GM21423 (cell line): ENCODE results near the gene SYNE2.
"Not testable (repeated sequence)": the region's sequence is repeated elsewhere in the genome, so short reads cannot be mapped to it uniquely, and the experiment has no call there.

ENCODE experiments used
- ATAC-seq: cut with Tn5 transposase; IDR thresholded peaks from one replicate; pipeline ENCODE4 v1.9.1; 2021; ENCODE audit warnings: mild to moderate bottlenecking, moderate library complexity; ENCODE audit not compliant: unreplicated experiment

The SYNE2 gene

DNA sequence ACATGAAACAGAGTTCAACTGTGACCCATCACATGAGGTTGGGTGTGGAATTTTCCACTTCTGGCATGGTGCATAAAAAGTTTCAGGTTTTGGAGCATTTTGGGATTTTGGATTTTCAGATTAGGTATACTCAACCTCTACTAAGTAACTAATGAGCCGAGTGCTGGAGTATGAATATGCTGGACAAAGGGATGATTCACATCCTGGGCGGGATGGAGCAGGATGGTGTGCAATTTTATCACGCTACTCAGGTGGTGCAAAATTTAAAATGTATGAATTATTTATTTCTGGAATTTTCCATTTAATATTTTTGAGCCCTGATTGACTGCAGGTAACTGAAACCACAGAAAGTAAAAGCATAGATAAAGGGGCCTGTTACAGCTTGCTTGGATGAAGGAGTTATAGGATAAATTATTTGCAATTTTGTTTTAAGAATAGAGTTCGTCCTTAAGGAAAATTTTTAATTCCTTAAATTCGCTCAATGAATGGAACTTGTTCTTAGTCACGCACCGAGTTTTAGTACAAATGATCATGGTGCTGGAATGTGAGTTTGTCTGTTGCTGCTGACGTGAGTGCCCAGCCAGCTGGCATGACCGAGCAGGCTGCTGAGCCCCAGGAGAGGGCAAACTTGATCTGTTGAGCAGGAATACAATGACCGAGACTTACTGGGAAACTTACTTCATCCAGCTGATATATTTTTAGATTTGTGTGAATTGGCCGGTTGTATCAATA, 265.0 kb downstream of the SYNE2 start:
- ATAC-seq, result no peak

DNA sequence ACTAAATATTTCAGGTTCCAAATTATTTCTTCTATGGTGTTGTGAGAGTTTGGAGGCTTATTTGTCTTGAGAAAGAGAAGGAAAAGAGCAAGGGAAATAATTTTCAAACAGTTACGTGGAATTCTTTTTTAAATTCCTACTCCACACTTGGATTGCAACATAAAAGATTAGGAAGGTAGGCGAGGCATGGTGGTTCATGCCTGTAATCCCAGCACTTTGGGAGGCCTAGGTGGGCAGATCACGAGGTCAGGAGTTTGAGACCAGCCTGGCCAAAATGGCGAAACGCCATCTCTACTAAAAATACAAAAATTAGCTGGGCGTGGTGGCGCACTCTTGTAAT, 265.6 kb downstream of the SYNE2 start:
- ATAC-seq, result not testable (repeated sequence)

DNA sequence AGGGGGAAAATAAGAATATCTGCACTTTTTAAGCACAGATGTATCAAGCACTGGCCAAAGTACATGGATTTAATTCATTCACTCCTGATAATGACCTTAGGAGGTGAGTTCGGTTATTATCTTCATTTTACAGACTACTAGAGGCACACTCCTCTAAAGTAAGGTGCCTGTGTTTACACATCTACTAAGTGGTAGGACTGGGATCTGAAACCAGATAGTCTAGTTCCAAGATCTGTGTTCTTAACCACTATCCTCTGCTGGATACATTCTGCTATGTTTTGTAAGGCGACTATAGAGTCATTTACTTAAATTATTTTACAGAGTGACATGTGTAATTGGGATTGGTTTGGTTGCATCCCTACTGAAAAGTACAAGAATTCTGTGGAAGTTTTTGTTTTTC, 266.1 kb downstream of the SYNE2 start:
- no peak for ATAC-seq

DNA sequence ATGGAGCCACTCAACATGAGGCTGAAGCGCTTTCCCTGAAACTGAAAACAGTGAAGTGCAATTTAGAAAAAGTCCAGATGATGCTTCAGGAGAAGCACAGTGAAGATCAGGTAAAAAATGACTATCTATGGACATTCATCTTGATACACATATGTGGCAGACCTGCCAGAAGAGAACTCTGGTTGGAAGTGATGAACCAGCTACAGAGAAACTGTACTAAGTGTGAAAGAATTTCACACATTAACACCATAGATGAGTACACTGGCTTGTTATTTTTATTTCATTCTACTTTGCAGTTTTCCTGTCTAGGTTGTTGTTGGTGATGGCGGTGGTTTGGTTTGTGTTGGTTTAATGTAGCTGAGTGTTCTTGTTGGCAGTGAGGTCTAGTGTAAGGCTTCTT, 266.7 kb downstream of the SYNE2 start:
- no peak for ATAC-seq

DNA sequence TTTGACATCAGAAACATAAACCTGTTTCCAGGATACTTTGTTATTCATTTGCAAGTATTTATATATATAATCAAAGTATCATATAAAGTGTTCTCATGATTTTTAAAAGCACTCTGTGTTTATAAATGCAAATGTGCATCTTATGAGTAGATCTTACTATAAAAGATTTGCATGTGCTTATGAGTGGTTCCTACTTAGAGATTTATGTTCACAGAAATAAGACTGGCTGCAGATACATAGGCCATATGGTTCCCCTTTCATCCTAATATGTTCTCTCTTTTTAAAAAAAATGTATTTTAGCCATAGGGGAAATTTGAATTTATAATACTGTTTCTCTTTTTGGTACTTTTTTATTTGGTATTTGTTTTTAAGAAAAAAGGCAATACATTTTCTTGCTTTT, 267.2 kb downstream of the SYNE2 start:
- no peak for ATAC-seq

DNA sequence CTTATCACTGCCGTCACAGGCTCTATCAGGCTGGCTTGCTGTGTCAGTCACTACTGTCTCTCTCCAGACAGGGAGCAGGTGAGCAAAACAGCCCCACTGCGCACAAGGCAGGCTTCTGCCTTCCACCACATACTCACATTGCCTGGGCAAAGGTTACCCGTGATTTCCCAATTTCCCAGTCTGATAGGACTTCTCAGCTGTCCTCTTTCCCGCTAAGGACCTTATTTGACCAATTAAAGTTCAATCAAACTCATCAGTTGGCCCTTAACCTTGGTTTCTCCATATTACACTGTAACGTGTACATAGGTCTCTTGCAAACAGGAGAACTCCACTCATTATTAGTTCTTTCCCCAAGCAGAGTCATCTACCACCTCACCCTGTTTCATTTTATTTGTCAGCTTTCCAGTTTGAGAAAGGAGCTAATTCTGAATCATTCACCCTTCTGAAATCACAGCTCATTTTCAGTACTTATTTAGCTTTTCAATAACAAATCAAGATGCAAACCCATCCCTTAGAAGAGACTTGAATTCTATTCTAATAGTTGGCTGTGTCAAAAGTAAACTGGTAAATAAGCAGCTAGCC, 270.5 kb downstream of the SYNE2 start:
- ATAC-seq, result no peak

DNA sequence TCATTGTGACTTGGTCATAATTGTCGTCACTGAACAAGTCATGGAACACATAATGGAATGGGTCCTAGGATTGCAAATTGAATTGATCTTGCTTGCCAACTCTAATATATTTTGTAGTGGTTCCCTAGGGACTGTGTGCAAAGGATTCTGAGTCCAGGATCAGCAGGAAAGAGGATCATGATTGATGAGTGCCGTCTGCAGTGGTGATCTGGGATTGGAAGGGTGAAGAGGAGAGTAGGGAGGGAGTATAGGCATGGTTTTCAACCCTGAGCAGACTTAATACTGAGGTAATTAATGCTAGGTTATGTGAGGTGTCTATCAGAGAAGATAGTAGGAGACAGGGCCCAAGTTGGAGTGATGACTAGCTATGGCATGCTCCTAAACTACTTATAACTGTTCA, 272.5 kb downstream of the SYNE2 start:
- no peak for ATAC-seq

DNA sequence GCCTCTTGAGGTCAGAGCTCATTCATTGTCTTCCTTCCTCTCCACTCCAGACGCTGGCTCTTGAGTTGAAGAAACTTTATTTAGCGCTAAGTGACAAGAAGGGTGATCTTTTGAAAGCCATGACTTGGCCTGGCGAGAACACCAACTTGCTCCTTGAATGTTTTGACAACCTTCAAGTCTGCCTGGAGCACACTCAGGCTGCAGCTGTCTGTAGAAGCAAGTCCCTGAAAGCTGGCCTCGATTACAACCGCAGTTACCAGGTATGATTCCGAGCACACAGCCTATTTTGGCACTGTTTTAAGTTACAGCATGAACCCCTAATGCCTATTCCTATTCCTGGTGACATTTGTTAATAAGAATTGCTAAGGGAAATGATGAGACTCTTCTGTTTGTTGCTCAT, 273.7 kb downstream of the SYNE2 start:
- ATAC-seq, result no peak

DNA sequence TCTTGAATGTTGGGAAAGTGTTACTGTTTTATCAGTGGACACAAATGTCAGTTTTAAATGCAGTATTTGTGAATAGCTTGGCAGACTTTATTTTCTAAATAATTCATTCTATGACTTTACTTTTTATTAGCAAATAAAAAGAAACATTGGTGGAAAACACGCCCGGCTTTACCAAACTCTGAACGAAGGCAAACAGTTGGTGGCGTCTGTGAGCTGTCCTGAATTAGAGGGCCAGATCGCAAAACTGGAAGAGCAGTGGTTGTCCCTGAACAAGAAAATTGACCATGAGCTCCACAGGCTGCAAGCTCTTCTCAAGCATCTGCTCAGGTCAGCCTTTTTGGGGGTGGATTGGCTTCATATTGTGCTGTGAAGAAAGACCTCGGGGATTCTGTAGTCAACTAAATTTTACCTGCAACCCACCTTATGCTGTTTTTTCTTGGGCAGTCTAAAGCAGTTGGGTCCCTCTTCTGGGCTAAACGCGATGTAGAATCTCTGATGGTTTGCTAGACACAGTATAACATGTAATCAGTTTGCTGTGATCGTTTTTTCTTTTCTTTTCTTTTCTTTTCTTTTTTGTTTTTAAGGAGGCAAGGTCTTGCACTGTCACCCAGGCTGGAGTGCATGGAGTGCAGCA, 285.0 kb downstream of the SYNE2 start:
- no peak for ATAC-seq

DNA sequence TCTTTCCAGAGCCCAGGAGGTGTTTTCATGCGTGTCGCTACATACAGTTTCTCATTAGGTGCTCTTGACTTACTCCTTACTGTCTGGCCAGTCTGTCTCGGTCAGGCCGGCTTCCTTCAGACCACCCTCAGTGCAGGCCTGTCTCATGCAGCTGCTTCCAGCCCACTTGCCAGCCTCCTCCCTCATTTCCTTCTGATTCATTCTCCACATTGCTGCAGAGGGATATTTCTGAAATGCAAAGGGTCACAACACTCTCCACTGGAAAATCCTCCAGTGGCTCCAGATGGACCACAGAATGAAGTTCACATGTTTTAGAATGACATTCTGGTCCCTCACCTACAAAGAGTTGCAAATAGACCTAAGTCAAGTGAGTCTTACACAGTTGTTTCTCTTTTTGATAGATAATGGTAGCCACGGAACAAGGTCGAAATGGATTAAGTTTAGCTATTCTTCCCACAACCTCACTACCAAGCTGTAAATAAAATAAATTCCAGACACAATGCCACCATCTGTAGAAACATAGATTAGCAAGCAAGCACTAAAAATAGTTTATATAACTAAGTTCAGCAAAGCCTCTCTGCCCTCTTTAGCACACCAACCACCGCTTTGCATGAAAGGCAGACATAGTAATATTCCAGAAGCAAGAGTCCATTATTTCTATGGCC, 294.5 kb downstream of the SYNE2 start:
- ATAC-seq, result no peak

DNA sequence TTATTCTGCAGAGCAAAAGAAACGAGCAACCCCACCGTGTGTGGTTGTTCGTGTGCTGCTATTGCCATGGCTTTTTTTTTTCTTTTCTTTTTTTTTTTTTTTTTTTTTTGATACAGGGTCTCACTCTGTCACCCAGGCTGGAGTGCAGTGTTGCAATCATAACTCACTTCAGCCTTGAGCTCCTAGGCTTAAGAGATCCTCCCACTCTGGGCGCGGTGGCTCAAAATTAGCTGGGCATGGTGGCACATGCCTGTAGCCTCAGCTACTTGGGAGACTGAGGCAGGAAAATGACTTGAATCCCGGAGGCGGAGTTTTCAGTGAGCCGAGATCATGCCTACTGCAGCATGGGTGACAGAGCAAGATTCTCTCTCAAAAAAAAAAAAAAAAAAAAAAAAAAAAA, 297.1 kb downstream of the SYNE2 start:
- ATAC-seq, result no peak

DNA sequence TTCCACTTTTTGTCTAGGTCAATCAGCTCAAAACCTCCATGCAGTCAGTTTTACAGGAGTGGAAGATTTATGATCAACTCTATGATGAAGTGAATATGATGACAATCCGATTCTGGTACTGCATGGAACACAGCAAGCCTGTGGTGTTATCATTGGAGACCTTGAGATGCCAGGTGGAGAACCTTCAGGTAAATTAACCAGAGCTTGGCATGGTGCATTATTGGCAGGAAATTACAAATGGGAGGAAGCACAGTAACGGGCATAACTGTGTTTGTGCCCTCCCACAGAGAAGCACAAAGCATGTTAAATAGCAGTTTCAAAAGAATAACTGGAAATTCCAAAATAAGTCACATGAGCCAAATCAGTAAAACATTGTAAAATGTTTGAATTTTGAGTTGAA, 305.8 kb downstream of the SYNE2 start:
- ATAC-seq, result no peak

DNA sequence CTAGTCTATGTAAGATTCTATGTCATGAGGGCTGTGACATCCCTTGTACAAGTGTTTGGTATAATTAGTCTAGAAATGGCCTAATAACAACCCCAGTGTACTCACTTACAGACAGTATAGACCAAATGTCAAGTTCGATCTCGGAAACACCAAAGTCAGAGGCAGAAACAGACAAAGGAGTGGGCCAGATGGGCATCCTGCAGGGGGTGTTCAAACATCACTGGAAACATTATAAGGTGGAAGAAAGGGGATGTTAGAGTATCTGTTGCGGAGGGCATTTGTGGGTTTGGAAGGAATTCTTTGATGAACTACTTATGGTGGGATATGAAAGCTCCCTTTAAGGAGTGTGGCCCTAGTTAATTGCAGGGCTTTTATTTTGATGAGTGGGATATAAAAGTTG, 306.8 kb downstream of the SYNE2 start:
- ATAC-seq, result no peak

DNA sequence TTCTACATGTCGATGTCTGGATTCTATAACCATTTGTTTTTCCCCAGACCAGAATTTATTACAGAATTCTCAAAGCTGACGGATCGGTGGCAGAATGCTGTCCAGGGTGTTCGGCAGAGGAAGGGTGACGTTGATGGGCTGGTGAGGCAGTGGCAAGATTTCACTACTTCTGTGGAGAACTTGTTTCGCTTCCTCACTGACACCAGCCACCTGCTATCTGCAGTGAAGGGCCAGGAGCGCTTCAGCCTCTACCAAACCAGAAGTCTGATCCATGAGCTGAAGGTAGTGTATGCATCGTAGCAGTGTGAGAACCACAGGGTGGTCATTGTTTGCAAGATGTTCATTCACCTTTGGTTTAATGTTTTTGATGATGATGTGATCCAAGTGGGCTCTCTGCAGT, 317.4 kb downstream of the SYNE2 start:
- peak; percentile 49 for ATAC-seq

DNA sequence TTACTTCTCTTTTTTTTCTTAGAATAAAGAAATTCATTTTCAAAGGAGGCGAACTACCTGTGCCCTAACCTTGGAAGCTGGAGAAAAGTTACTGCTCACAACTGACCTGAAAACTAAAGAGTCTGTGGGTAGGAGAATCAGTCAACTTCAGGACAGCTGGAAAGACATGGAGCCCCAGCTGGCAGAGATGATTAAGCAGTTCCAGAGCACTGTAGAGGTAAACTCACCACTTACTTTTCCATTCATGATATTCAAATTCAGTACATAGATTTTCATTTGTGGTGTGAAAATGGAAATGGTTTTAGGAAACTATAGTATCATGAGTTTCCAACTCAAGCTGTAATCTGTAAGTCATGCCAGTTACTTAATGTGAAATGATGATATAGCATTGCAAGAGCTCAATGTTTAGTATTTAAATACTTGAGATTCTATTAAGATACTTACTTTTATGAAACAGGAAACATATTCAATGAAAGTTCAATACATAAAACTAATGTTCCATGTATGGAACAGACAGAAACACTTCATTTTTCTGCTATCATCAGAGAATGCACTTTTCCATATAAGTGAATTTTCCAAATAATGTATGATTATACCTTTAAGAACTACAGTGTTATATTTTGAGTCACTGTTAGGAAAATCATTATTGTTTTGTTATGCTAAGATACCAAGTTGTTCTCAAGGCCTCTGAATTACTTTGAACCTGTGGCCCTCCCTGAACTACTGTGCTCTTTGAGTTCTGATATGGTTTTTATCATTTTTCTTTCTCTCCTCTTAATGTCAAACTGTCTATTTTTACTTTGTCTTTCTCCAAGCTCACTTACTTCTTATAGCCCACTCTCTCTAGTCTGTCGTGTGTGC, 322.3 kb downstream of the SYNE2 start:
- ATAC-seq, result no peak

DNA sequence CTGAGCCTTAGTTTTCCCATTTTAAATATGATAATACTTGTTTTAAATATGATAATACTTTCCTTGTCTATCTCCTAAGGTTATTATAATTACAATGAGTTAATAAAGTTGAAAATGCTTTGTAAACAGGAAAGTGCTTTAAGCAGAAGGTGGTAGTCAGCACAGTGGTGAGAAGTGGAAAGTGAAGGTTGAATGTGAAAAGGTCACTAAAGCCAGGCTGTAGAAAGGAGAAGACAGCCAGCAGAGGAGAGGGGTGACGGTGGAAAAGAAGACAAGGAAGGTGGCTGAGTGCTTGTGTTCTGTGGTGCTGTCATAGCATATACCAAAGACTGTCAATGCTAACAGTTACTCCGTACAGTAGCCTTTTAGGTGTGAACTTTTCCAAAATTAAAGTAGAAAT, 323.5 kb downstream of the SYNE2 start:
- ATAC-seq, result no peak

DNA sequence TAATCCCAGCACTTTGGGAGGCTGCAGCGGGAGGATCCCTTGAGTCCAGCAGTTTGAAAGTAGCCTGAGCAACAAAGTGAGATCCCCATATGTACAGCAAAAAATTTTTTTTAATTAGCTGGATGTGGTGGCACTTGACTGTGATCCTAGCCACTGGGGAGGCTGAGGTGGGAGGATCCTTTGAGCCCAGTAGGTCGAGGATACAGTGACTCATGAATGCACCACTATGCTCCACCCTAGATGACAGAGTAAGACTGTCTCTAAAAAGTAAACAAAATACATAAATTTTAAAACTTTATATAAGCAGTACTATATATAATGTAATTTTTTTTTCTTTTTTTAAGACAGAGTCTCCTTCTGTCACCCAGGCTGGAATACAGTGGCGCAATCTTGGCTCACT, 326.0 kb downstream of the SYNE2 start:
- no peak for ATAC-seq

DNA sequence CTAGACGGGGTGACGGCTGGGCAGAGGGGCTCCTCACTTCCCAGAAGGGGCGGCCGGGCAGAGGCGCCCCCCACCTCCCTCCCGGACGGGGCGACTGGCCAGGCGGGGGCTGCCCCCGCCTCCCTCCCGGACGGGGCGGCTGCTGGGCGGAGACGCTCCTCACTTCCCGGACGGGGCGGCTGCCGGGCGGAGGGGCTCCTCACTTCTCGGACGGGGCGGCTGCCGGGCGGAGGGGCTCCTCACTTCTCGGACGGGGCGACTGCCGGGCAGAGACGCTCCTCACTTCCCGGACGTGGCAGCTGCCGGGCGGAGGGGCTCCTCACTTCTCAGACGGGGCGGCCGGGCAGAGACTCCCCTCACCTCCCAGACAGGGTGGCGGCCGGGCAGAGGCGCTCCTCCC, 330.1 kb downstream of the SYNE2 start:
- ATAC-seq, result not testable (repeated sequence)

DNA sequence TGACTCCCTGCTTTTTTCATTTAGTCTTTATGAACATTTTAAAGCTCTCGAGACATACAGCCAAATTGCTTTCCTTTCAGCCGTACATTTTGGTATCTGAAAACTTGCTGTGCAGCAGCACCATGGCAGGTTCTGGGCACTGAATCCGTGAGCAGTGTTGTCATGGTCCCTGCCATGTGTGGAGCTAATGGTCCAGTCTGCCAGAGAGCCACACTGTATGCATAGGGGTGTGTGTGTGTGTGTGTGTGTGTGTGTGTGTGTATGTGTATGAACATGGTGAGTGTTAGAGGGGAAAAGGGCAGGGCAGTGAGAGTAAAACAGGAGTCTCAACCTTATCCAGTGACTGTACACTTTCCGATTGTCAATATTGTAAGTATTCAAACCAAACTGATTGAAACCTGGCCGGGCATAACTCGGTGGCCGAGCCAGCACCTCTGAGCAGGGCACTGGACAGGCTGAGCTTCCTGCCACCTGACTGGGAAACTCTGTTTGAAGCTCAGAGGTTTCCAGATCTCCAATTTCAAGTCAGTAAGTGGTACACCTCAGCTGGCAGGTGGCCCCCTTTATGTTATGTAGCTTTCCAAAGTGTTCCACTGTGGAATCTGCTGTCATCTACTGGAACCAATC, 331.4 kb downstream of the SYNE2 start:
- ATAC-seq, result no peak

DNA sequence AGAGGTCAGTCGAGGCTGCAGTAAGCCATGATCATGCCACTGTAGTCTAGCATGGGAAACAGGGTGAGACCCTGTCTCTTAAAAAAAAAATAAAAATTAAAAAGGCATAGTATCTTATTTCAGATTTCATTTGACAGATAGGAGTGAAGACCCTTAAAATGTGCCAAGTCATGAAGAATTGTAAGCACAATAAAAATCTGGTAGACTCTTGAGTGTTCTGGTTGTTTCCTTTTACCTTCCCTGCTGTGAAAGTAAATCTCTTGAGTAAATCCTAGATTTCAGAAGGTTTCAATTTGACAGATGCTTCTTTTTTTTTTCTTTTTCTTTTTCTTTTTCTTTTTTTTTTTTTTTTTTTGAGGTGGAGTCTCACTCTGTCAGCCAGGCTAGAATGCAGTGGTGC, 332.4 kb downstream of the SYNE2 start:
- no peak for ATAC-seq
